Stimulated activated CD8-positive, alpha-beta memory T cell treated with anti-CD3 and anti-CD28 coated beads, Interleukin-12 subunit alpha, Interleukin-12 subunit beta, amount 100 ng/mL, for 4 hours (primary cell): ENCODE results near the gene HTR3A.
"Not testable (repeated sequence)": the region's sequence is repeated elsewhere in the genome, so short reads cannot be mapped to it uniquely, and the experiment has no call there.

Experiments
- DNase-seq: peaks from one replicate; pipeline ENCODE4 v3.0.0-alpha.2; 2020; ENCODE audit warnings: low read depth

HTR3A gene

DNA sequence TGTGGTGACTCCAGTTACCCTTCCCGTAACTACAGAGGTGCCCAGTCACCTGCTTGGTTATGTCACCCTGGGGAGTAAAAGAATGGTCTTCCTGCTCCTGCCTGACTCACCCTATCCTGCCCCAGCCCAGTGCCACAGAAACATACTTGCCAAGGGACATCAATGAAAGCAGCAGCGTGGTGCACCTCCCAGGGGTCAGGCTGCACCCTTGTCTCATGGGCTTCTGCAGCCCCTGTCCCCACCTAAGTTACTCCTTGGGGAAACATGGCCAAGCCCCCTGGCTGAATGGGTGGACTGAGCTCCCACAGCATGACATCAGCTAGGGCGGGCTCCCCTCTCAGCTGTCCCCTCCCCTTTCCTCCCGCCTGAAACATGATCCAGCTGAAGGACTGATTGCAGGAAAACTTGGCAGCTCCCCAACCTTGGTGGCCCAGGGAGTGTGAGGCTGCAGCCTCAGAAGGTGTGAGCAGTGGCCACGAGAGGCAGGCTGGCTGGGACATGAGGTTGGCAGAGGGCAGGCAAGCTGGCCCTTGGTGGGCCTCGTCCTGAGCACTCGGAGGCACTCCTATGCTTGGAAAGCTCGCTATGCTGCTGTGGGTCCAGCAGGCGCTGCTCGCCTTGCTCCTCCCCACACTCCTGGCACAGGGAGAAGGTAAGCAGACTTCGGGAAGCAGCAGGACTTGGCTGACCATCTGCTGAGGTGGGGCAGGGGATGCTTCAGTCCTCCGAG lies at the start of gene HTR3A:
TSS of gene HTR3A (plus strand) at position 368 of the 730 bp plus-strand sequence. CDS start at position 586, 218 bp downstream.
- no peak for DNase-seq

- no peak for DNase-seq
These were observed 48.4 kb upstream of the HTR3A start for GRCh38 chr11:113926273-113927197.

GRCh38 chr11:113928311-113928710 lies 46.6 kb upstream of the HTR3A start:
- DNase-seq: no peak

- DNase-seq: no peak
These were observed 42.1 kb upstream of the HTR3A start for GRCh38 chr11:113932788-113933187.

GRCh38 chr11:113934193-113934592 lies 40.7 kb upstream of the HTR3A start:
- not testable (repeated sequence) for DNase-seq

GRCh38 chr11:113934761-113935160 lies 40.1 kb upstream of the HTR3A start:
- DNase-seq: no peak

GRCh38 chr11:113935858-113936257 lies 39.0 kb upstream of the HTR3A start:
- no peak for DNase-seq

DNA sequence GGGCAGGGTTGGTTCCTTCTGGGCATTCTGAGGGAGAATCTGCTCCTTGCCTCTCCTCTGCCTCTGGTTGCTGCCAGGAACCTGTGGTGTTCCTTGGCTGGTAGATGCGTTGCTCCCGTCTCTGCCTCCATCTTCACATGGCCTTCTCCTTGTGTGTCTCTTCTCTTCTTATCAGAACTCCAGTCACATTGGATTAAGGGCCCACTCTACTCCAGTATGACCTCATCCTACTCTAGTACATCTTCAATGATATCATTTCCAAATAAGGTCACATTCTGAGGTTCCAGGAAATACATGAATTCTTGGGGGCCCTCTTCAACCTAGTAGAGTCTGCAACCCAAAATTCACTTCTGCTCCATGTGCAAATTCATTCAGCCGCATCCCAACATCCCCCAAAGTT lies 37.0 kb upstream of the HTR3A start:
- DNase-seq: no peak

DNA sequence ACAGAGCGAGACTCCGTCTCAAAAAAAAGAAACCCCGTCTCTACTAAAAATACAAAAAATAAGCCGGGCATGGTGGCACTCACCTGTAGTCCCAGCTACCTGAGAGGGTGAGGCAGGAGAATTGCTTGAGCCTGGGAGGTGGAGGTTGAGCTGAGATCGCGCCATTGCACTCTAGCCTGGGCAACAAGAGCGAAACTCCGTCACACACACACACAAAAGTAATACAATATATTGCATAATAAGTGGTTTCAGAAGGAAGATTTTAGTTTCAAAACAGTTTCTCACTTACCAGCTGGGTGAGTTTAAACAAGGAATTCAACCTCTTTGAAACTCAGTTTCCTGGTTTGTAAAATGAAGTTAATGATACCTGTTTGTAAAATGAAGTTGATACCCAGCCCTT lies 32.7 kb upstream of the HTR3A start:
- no peak for DNase-seq

GRCh38 chr11:113946162-113946561 lies 28.7 kb upstream of the HTR3A start:
- DNase-seq: not testable (repeated sequence)

- DNase-seq: no peak
These were observed 26.9 kb upstream of the HTR3A start for GRCh38 chr11:113947994-113948393.

- DNase-seq: no peak
These were observed 25.0 kb upstream of the HTR3A start for GRCh38 chr11:113949891-113950290.

GRCh38 chr11:113951537-113951936 lies 23.4 kb upstream of the HTR3A start:
- no peak for DNase-seq

- DNase-seq: no peak
These were observed 22.8 kb upstream of the HTR3A start for GRCh38 chr11:113952070-113952469.

- no peak for DNase-seq
These were observed 22.3 kb upstream of the HTR3A start for GRCh38 chr11:113952588-113952987.

- no peak for DNase-seq
These were observed 20.7 kb upstream of the HTR3A start for GRCh38 chr11:113954235-113954634.

DNA sequence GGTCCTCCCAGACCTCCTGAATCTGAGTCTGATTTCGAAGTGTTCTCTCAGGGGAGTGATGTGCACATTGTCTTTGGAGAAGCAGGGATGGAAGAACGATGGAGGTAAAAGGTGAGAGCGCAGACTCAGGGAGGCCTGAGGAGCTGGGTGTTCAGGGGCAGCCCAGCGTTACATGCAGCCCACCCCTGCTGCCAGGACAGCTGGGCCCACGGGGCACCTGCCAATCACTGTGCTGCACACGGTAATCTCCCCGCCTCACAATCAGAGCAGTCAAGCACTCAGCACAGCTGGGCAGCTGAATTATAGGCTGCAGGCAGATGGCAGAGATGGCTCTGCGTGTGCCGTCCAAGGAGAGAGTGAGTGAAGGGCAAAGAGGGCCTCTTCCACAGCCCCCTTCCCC lies 17.9 kb upstream of the HTR3A start:
- DNase-seq: no peak

- no peak for DNase-seq
These were observed 14.1 kb upstream of the HTR3A start for GRCh38 chr11:113960702-113961330.

GRCh38 chr11:113967361-113967760 lies 7.5 kb upstream of the HTR3A start:
- no peak for DNase-seq

- no peak for DNase-seq
These were observed 3.3 kb upstream of the HTR3A start for GRCh38 chr11:113971506-113972195.

GRCh38 chr11:113977071-113977490 lies 2.2 kb downstream of the HTR3A start:
- DNase-seq: no peak

- no peak for DNase-seq
These were observed 2.8 kb downstream of the HTR3A start for GRCh38 chr11:113977701-113978100.
